HEK293 (cell line): ENCODE results near the gene ATF6.

Experiments used
- CTCF ChIP-seq: fragments of 450-650 bp; formaldehyde crosslinking; IDR thresholded peaks from 2 replicates; pipeline ENCODE4 v1.5.1; 2016; ENCODE audit warnings: missing biosample characterization, missing genetic modification characterization
- REST ChIP-seq: fragments of 450-650 bp; formaldehyde crosslinking; IDR thresholded peaks from 2 replicates; pipeline ENCODE4 v1.5.1; 2016; ENCODE audit warnings: missing biosample characterization, missing genetic modification characterization
- SETDB1 ChIP-seq: IDR thresholded peaks from one replicate; pipeline ENCODE4 v1.6.1; 2017; ENCODE audit warnings: mild to moderate bottlenecking, low read length, moderate library complexity, mixed read lengths; ENCODE audit not compliant: insufficient read length
- TCF7L2 ChIP-seq: IDR thresholded peaks from 2 replicates; pipeline ENCODE4 v1.6.1; 2011; ENCODE audit warnings: low read depth, mild to moderate bottlenecking, inconsistent platforms, low read length, moderate library complexity, borderline replicate concordance
- ZBTB11 ChIP-seq: fragments of 450-650 bp; formaldehyde crosslinking; conservative IDR thresholded peaks from 2 replicates; pipeline ENCODE4 v1.5.1; 2016; ENCODE audit warnings: low read depth, missing biosample characterization, missing genetic modification characterization
- ZFP69B ChIP-seq: fragments of 450-650 bp; formaldehyde crosslinking; IDR thresholded peaks from 2 replicates; pipeline ENCODE4 v1.5.1; 2016; ENCODE audit warnings: missing biosample characterization, missing genetic modification characterization
- ZNF423 ChIP-seq: fragments of 450-650 bp; formaldehyde crosslinking; IDR thresholded peaks from 2 replicates; pipeline ENCODE4 v1.5.1; 2016; ENCODE audit warnings: missing biosample characterization, missing genetic modification characterization
- ZNF513 ChIP-seq: fragments of 450-650 bp; IDR thresholded peaks from 2 replicates; pipeline ENCODE4 v1.5.1; 2018; ENCODE audit warnings: missing biosample characterization, missing genetic modification characterization
- ZNF561 ChIP-seq: fragments of 450-650 bp; IDR thresholded peaks from 2 replicates; pipeline ENCODE4 v1.5.1; 2018; ENCODE audit warnings: missing biosample characterization, missing genetic modification characterization, borderline replicate concordance
- ZNF670 ChIP-seq: fragments of 450-650 bp; formaldehyde crosslinking; IDR thresholded peaks from 2 replicates; pipeline ENCODE4 v1.5.1; 2016; ENCODE audit warnings: missing biosample characterization, missing genetic modification characterization, low read depth
- ZNF76 ChIP-seq: fragments of 450-650 bp; formaldehyde crosslinking; IDR thresholded peaks from 2 replicates; pipeline ENCODE4; 2016; ENCODE audit warnings: low read depth, missing biosample characterization, missing genetic modification characterization, borderline replicate concordance
- TF ChIP-seq, protein P1 (sequence below): fragments of 450-650 bp; formaldehyde crosslinking; IDR thresholded peaks from 2 replicates; pipeline ENCODE4 v1.5.1; 2016; ENCODE audit warnings: missing biosample characterization, missing genetic modification characterization

- no peak for TF ChIP-seq CTCF
- no peak for TF ChIP-seq ZNF423
- TF ChIP-seq TCF7L2, result no peak
- no peak for TF ChIP-seq ZNF513 (tag by site-specific recombination)
- TF ChIP-seq ZNF76 (tag by site-specific recombination), result no peak
- TF ChIP-seq, protein P1, sequence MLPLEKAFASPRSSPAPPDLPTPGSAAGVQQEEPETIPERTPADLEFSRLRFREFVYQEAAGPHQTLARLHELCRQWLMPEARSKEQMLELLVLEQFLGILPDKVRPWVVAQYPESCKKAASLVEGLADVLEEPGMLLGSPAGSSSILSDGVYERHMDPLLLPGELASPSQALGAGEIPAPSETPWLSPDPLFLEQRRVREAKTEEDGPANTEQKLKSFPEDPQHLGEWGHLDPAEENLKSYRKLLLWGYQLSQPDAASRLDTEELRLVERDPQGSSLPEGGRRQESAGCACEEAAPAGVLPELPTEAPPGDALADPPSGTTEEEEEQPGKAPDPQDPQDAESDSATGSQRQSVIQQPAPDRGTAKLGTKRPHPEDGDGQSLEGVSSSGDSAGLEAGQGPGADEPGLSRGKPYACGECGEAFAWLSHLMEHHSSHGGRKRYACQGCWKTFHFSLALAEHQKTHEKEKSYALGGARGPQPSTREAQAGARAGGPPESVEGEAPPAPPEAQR, result no peak
- TF ChIP-seq REST (tag by site-specific recombination), result no peak
- TF ChIP-seq ZNF670 (tag by site-specific recombination), result no peak
- TF ChIP-seq SETDB1, result no peak
- TF ChIP-seq ZFP69B (tag by site-specific recombination), result no peak
- TF ChIP-seq ZNF561 (tag by site-specific recombination), result no peak
- no peak for TF ChIP-seq ZBTB11
These were observed 163.9 kb downstream of the ATF6 start for GRCh38 chr1:161930064-161930463.
